Neural cell (in vitro differentiated cells): ENCODE results near the gene IQCK. TPM values are rescaled to one million over a fixed set of nuclear protein-coding genes. Genes with fewer than 3 reads are reported as not detected.

Source experiments
- H2AFZ ChIP-seq: fragments of 200-600, 300-800 bp; sonication (generic), shearing (Covaris generic); 2 replicates; pipeline ENCODE4 v1.6.0; 2014; ENCODE audit warnings: low read depth, mild to moderate bottlenecking, antibody characterized with exemption, low read length, moderate library complexity
- H3F3A ChIP-seq: fragments of 200-600 bp; shearing (Covaris generic); 2 replicates; pipeline ENCODE4 v1.6.1; 2016; ENCODE audit warnings: mild to moderate bottlenecking, moderate library complexity, mixed read lengths, antibody characterized with exemption, low read length; ENCODE audit not compliant: insufficient read depth, poor library complexity, severe bottlenecking
- H3K27ac ChIP-seq: fragments of 200-600, 300-800 bp; sonication (generic), shearing (Covaris generic); 2 replicates; pipeline ENCODE4 v1.5.1; 2014; ENCODE audit warnings: mild to moderate bottlenecking, low read length, moderate library complexity
- H3K27me3 ChIP-seq: fragments of 300-800, 200-600 bp; sonication (generic), shearing (Covaris generic); 2 replicates; pipeline ENCODE4 v1.6.0; 2014; ENCODE audit warnings: mild to moderate bottlenecking, low read depth, low read length, moderate library complexity; ENCODE audit not compliant: insufficient read depth
- H3K36me3 ChIP-seq: fragments of 300-800, 200-600 bp; sonication (generic), shearing (Covaris generic); 2 replicates; pipeline ENCODE4 v1.5.1; 2014; ENCODE audit warnings: mild to moderate bottlenecking, antibody characterized with exemption, low read length, moderate library complexity; ENCODE audit not compliant: insufficient read depth
- H3K4me2 ChIP-seq: fragments of 300-800, 200-600 bp; sonication (generic), shearing (Covaris generic); 2 replicates; pipeline ENCODE4 v1.6.0; 2014; ENCODE audit warnings: mild to moderate bottlenecking, low read length
- H3K4me3 ChIP-seq: fragments of 300-800, 200-600 bp; sonication (generic), shearing (Covaris generic); 2 replicates; pipeline ENCODE4 v1.5.1; 2014; ENCODE audit warnings: mild to moderate bottlenecking, low read length, moderate library complexity
- H3K79me2 ChIP-seq: fragments of 200-600 bp; shearing (Covaris generic); replicated peaks from 2 replicates; pipeline ENCODE4 v1.6.0; 2014; ENCODE audit warnings: mild to moderate bottlenecking, low read length, moderate library complexity; ENCODE audit not compliant: insufficient read depth
- H3K9ac ChIP-seq: fragments of 300-800, 200-600 bp; sonication (generic), shearing (Covaris generic); 2 replicates; pipeline ENCODE4 v1.6.1; 2016; ENCODE audit warnings: mild to moderate bottlenecking, low read length, mixed read lengths
- H3K9me2 ChIP-seq: fragments of 200-600 bp; shearing (Covaris generic); 2 replicates; pipeline ENCODE4 v1.6.1; 2016; ENCODE audit warnings: mild to moderate bottlenecking, low read length, mixed read lengths; ENCODE audit not compliant: insufficient read depth
- H3K9me3 ChIP-seq: fragments of 200-600, 300-800 bp; sonication (generic), shearing (Covaris generic); 2 replicates; pipeline ENCODE4 v1.6.1; 2016; ENCODE audit warnings: mild to moderate bottlenecking, mixed run types, low read length, moderate library complexity, mixed read lengths
- H4K20me1 ChIP-seq: fragments of 200-600 bp; shearing (Covaris generic); 2 replicates; pipeline ENCODE4 v1.6.1; 2016; ENCODE audit warnings: mild to moderate bottlenecking, mixed run types; ENCODE audit not compliant: insufficient read depth
- EP300 ChIP-seq: fragments of 450-650 bp; conservative IDR thresholded peaks from 2 replicates; pipeline ENCODE4 v1.6.1; 2014; ENCODE audit warnings: antibody characterized with exemption, mild to moderate bottlenecking, moderate library complexity; ENCODE audit not compliant: poor library complexity, severe bottlenecking
- EZH2 ChIP-seq: fragments of 200-600, 300-800 bp; shearing (Covaris generic), sonication (generic); IDR thresholded peaks from 2 replicates; pipeline ENCODE4 v1.6.1; 2014; ENCODE audit warnings: antibody characterized with exemption, low read length, borderline replicate concordance, mild to moderate bottlenecking; ENCODE audit not compliant: insufficient read depth, poor library complexity, severe bottlenecking
- MXI1 ChIP-seq: fragments of 450-650 bp; conservative IDR thresholded peaks from 2 replicates; pipeline ENCODE4 v1.6.1; 2014; ENCODE audit warnings: antibody characterized with exemption, mild to moderate bottlenecking; ENCODE audit not compliant: poor library complexity, severe bottlenecking
- POLR2AphosphoS5 ChIP-seq: IDR thresholded peaks from 2 replicates; pipeline ENCODE4 v1.6.1; 2012
- RAD21 ChIP-seq: fragments of 450-650 bp; conservative IDR thresholded peaks from 2 replicates; pipeline ENCODE4 v1.6.1; 2014; ENCODE audit warnings: antibody characterized with exemption, mild to moderate bottlenecking, moderate library complexity
- SMC3 ChIP-seq: fragments of 450-650 bp; conservative IDR thresholded peaks from 2 replicates; pipeline ENCODE4 v1.6.1; 2014; ENCODE audit warnings: antibody characterized with exemption, mild to moderate bottlenecking, moderate library complexity; ENCODE audit not compliant: poor library complexity
- TAF1 ChIP-seq: IDR thresholded peaks from 2 replicates; pipeline ENCODE4 v1.6.1; 2012; ENCODE audit warnings: low read depth
- polyA plus RNA-seq: library from polyadenylated mRNA; depleted of rRNA; stranded (reverse); fragments of >200 nt; gene quantifications from 2 replicates; pipeline ENCODE4 v1.2.3, GENCODE V29; 2014
- TF ChIP-seq, protein P1 (sequence below): fragments of 450-650 bp; IDR thresholded peaks from 2 replicates; pipeline ENCODE4 v1.5.1; 2014; ENCODE audit warnings: antibody characterized with exemption, mild to moderate bottlenecking, moderate library complexity; ENCODE audit not compliant: poor library complexity, severe bottlenecking
- TF ChIP-seq, protein P2 (sequence below): IDR thresholded peaks from 2 replicates; pipeline ENCODE4 v1.6.1; 2012; ENCODE audit warnings: borderline replicate concordance

The IQCK gene
- polyA plus RNA-seq, 1 donor from 2014 or later = 10.2 TPM

GRCh38 chr16:19882646-19883045, 164.6 kb downstream of the IQCK start:
- H3K27ac ChIP-seq = peak overlapping the region; percentile 67
- peaks cover 44% of the 10 kb centered on the region for H3K79me2 ChIP-seq
- peak overlapping the region; percentile 96 for H3K4me3 ChIP-seq
- no peaks in the 10 kb centered on the region for H4K20me1 ChIP-seq
- TF ChIP-seq POLR2AphosphoS5 (peak; percentile 20), EZH2 (no peak), SMC3 (no peak)
- H3K27me3 ChIP-seq = no peaks in the 10 kb centered on the region
- H3K9me3 ChIP-seq = no peaks in the 10 kb centered on the region
- H3K36me3 ChIP-seq = no peaks in the 10 kb centered on the region
- peak overlapping the region; percentile 79 for H3K9ac ChIP-seq
- no peaks in the 10 kb centered on the region for H3F3A ChIP-seq
- H2AFZ ChIP-seq = peak overlapping the region; percentile 37
- H3K9me2 ChIP-seq = no peaks in the 10 kb centered on the region
- peak overlapping the region; percentile 66 for H3K4me2 ChIP-seq

- Histone ChIP-seq H3K9me2 (no peaks in the 10 kb centered on the region), H2AFZ (peak overlapping the region; percentile 45), H4K20me1 (no peaks in the 10 kb centered on the region), H3K9me3 (no peaks in the 10 kb centered on the region), H3K27ac (peak overlapping the region; percentile 67), H3K4me2 (peak overlapping the region; percentile 66), H3K36me3 (no peaks in the 10 kb centered on the region), H3K27me3 (no peaks in the 10 kb centered on the region), H3K4me3 (peak overlapping the region; percentile 96), H3K9ac (peak overlapping the region; percentile 79), H3F3A (no peaks in the 10 kb centered on the region), H3K79me2 (peaks cover 43% of the 10 kb centered on the region)
- TF ChIP-seq, protein P1, sequence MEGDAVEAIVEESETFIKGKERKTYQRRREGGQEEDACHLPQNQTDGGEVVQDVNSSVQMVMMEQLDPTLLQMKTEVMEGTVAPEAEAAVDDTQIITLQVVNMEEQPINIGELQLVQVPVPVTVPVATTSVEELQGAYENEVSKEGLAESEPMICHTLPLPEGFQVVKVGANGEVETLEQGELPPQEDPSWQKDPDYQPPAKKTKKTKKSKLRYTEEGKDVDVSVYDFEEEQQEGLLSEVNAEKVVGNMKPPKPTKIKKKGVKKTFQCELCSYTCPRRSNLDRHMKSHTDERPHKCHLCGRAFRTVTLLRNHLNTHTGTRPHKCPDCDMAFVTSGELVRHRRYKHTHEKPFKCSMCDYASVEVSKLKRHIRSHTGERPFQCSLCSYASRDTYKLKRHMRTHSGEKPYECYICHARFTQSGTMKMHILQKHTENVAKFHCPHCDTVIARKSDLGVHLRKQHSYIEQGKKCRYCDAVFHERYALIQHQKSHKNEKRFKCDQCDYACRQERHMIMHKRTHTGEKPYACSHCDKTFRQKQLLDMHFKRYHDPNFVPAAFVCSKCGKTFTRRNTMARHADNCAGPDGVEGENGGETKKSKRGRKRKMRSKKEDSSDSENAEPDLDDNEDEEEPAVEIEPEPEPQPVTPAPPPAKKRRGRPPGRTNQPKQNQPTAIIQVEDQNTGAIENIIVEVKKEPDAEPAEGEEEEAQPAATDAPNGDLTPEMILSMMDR = no peak
- peak; percentile 24 for TF ChIP-seq POLR2AphosphoS5
- TF ChIP-seq RAD21 = peak; percentile 23
- TF ChIP-seq MXI1 = peak; percentile 45
- peak; percentile 16 for TF ChIP-seq TAF1
- TF ChIP-seq, protein P2, sequence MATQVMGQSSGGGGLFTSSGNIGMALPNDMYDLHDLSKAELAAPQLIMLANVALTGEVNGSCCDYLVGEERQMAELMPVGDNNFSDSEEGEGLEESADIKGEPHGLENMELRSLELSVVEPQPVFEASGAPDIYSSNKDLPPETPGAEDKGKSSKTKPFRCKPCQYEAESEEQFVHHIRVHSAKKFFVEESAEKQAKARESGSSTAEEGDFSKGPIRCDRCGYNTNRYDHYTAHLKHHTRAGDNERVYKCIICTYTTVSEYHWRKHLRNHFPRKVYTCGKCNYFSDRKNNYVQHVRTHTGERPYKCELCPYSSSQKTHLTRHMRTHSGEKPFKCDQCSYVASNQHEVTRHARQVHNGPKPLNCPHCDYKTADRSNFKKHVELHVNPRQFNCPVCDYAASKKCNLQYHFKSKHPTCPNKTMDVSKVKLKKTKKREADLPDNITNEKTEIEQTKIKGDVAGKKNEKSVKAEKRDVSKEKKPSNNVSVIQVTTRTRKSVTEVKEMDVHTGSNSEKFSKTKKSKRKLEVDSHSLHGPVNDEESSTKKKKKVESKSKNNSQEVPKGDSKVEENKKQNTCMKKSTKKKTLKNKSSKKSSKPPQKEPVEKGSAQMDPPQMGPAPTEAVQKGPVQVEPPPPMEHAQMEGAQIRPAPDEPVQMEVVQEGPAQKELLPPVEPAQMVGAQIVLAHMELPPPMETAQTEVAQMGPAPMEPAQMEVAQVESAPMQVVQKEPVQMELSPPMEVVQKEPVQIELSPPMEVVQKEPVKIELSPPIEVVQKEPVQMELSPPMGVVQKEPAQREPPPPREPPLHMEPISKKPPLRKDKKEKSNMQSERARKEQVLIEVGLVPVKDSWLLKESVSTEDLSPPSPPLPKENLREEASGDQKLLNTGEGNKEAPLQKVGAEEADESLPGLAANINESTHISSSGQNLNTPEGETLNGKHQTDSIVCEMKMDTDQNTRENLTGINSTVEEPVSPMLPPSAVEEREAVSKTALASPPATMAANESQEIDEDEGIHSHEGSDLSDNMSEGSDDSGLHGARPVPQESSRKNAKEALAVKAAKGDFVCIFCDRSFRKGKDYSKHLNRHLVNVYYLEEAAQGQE = peak; percentile 49
- TF ChIP-seq EP300 = no peak
- no peak for TF ChIP-seq EZH2
- peak; percentile 23 for TF ChIP-seq SMC3
Observed at GRCh38 chr16:19883296-19883965, 165.4 kb downstream of the IQCK start.
